HG03066 (cell line): Measurements from ENCODE around the gene MED15.

Experiments
- ATAC-seq: cut with Tn5 transposase; IDR thresholded peaks from one replicate; pipeline ENCODE4 v1.9.1; 2021; ENCODE audit warnings: low read depth; ENCODE audit not compliant: unreplicated experiment

MED15 gene

DNA sequence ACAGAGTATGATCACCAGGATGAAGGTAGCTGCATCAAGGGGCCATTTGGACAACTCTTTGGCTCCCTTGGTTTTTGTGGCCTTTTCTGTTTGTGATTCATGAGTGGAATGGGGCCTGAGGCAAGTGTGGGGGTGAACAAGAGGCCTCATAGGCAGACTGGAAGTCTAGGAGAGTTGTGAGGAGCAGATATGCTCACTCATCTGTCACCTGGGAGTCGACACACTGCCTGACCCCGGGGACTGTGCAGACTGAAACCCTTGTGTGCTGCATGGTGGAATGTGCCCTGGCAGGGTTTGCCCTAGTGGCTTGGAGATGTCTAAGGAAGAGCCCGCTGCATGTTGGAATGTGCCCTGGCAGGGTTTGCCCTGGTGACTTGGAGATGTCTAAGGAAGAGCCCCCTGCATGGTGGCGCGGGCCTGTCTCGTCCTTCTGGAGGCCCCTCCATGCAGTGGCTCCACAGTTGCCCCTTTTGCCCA lies 60.0 kb downstream of the MED15 start:
- no peak for ATAC-seq

DNA sequence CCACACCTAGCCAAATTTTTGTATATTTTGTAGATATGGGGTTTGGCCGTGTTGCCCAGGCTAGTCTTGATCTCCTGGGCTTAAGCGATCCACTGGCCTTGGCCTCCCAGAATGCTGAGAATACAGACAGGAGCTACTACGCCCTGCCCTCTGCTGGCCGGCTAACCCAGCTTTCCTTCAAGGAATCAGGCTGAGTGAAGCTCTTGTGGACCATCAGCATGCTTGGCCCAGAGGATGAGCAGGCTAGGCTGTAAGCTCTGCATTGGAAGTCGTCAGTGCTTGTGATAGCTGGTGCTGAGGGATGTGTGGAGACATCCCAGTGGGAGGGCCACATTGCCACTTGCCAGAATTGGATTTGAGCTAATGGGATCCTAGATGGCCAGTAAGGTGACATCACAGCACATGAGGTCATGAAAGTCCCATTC lies 60.6 kb downstream of the MED15 start:
- ATAC-seq, result no peak

DNA sequence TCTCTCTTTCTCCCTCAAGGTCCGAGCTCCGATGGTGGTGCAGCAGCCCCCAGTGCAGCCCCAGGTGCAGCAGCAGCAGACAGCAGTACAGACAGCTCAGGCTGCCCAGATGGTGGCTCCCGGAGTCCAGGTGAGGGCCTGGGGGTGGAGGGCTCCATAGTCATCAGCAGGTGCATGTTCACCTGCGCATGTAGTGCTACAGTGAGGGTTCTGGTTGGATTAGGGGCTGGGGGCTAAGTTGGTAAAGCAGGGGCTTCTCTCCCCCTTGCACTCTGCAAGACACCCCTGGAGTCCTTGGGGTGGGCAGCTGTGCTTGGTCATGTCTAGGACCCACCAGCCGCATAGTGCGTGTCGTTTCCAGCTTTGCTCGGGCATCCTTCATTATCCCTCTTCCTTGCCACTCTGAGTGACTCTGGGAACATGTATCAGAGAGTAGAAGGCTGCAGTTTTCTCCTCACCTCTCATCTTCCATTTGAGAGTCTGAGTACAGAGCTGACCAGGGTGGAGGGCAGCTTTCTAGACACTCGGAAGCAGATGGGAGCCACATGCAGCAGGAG lies 61.2 kb downstream of the MED15 start:
- no peak for ATAC-seq

DNA sequence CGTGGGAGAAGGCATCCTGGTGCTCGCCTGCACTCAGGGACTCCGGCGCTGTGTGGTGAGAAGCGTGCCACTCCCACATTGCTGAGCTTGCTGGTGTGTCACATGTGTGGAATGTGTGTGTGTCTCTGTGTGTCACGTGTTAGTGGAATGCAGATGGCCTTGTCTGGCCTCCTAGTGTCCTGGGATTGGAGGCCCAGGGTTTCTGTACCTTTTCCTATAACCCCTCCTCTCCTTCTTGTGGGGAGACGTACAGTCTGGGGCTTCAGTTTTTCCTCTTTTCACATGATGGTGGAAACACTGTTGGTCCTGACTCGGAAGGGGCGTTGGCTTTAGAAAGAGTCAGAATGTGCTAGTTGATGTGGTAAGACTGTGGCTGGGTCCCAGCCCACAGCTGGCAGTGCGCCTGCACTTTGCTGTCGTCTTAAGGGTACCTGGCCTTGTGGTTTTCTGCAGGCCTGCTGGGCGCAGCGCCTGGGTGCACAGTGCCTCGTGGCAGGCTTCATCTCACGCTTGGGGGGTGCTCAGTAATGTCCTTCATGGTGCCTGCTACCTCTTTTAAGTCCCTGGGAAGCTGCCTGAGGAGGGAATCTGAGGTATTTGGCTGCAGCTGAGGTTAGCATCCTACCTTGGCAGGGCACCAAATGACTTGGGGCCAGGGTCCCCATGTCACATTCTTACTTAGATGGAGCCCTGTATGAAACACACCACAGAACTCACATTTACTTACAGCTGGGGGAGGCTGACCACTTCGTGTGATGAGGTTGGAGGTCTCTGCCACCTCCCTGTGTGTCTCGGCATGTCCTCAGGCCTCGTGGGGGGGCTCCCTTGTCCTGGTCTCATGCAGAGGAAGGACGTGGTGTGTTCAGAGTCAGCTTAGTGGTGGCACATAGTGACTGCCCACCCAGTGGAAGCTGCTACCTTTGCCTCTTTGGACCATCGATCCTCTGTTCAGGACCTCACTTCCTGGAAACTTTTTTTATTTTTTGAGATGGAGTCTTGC lies 61.9 kb downstream of the MED15 start:
- no peak for ATAC-seq

DNA sequence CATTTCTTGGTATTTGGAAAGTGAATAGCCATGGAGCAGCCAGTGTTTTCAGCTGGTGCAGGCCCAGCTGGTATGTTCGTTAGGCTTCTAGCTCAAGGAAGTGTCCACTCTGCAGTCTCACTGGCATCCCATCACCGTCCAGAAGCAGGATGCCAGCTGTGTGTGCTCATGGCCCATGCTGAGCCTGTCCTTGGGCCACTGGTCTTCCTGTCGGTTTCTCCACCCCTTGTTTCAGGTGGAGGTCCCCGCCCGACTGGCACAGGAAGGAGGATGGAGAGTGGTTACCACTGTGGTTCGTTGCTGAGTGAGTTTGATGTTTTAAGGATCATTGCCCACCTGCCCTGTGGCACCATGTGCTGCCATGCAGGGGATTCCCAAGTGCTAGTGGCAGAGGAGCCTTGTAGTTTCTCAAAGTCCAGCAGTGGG lies 63.7 kb downstream of the MED15 start:
- no peak for ATAC-seq

DNA sequence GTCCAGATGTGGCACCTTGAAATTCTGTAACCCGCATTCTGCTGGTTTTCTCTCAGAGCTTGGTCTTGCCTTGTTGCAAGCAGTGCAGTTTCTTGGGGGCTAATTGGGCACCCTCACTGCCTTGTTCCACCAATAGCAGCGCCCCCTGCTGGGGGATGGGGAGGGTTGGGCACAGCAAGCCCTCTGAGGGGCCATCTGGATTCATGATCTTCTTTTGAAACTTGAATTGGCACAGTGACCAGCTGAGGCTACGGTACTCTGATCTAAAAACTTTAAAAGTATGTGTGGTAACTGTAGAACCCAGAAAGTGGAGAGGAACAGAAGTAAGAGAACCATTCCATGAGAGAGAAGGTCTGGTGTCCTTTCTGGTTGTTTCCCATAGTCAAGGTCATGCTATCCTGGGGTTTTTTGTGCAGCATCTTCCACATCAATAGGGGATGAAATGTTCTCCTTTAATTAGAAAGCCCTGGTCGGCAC lies 64.2 kb downstream of the MED15 start:
- ATAC-seq, result no peak

DNA sequence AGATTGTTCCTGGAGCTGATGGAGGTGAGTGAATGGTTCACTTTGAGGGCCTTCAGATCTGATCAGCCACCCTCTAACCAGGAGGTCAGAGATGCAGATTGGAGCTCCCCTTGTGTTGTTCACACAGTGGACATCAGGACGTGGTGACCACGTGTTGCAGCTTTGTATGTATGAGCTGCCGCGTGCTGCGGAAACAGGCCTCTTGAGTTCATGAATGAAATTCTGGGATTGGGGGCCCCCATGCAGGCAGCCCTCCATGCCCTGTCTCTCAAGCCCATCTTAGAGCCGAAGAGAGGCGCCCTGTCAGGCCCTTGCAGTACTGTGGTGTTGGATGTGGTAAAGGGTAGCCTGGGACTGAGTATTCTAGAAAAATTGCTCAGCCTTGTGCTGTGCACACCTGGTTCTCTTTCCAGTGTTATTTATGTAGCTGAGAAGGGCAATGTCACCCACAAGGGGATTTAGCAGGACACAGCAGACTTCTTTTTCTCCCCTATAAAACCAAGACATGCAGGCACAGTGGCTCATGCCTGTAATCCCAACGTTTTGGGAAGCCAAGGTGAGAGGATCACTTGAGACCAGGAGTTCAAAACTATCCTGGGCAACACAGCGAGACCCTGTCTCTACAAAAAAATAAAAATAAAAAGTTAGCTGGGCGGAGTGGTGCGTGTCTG lies 64.9 kb downstream of the MED15 start:
- no peak for ATAC-seq

DNA sequence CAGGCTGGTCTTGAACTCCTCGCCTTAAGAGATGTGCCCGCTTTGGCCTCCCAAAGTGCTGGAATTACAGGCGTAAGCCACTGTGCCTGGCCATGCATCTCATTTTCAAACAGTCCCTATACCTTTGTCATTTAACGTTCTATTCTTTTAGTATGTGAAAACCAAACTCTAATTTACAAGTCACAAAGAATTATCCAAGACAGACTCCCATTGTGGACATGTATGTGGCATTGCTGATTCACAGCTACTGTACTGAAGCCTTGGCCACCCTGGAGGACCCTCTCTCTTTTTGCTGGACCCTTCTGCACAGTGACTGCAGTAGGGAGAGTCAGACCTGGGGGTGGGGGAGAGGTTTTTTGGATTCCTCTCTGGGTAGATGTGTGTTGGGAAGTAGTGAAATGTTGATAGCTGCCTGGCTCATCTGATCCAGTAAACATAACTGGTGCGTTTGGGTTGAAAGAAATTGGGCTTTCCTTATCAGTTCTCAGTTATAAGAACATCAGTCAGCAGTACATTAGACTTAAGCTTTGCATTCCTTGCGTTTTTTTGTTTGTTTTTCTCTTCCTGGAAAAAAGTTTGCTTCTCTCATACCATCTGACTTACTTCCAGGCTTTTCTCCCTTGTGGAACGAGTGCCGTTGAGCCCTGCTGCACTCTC lies 65.9 kb downstream of the MED15 start:
- no peak for ATAC-seq

DNA sequence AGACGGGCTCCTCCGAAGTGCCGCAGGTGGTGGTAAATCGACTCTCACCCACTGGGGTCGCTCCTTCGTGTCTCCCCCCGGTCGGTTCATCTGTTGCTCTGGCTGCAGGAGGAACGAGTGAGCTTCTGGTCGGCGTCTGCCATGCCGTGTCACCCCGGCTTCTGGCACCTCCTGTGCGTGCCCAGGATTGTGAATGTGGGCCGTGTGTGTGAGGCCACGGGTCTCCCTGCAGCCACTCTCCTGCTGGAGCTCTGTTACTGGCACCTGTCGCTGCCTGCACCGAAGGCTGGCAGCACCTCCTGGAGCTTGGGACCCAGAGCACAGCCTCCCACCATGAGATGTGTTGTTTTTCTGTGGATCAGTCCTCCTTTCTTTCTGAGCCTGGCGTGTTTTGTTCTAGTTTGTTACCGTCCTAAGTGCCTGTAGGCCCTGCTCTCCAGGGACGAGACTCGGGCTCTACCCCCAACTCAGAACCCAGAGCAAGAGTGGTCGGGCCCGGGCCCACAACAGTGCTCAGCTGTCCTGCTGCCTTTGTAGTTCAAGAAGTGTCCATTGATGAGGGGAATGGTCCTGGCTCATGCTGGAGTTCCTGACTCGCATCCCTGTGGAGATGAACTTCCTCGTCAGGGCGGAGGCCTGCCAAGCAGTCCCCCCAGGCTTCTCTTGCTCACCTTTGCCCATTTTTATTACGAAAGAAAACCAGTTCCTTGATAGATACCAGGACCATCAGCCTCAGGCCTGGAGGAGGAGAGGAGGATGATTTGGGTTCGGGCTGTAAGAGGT lies 66.6 kb downstream of the MED15 start:
- no peak for ATAC-seq

DNA sequence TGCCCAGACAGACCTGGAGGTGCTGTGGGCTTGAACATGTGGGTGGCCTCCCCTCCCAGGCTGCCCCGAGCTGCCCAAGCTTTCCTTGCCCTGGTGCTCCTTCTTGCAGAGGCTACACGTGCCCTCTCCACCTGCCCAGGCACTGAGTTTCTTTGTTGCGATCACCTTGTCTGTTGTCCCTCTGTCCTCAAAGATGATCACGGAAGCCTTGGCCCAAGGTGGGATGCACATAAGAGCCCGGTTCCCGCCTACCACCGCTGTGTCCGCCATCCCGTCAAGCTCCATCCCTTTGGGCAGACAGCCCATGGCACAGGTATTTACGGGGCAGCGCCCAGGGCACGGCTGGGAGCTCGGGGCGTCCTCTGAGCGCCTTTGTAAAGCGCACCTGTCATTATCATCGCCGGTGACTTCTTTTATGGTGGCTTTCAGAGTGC lies 67.5 kb downstream of the MED15 start:
- no peak for ATAC-seq

DNA sequence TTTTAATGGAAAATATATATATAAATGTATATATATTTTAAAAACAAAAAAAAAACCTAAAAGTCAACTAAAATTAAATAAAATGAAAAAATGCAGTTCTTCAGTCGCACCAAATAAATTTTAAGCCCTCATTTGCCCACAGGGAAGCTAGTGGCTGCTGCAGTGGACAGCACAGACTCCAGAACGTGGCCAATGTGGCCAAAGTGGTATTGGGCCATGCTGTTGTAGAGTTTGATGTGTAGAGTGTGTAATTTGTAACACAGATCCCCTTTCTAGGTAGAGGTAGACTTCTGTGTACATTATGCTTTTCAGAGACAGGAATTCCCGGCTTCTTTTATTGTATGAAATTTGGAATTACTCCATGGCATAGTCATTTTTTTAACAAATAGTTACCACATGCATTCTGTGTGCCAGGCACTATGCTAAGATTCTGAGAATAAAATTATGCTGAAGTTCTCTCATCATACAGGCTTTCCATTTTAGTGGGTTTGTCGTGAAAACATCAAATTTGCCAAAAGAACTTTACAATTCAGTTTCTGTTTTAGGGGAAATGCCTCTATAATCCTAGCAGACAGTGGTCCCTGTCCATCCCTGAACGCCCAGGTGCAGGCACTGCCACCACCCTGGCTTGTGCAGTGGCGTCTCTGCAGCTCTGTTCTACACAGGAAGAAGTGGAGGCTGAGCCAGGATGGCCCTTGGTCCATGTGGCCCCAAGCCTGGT lies 68.5 kb downstream of the MED15 start:
- no peak for ATAC-seq

DNA sequence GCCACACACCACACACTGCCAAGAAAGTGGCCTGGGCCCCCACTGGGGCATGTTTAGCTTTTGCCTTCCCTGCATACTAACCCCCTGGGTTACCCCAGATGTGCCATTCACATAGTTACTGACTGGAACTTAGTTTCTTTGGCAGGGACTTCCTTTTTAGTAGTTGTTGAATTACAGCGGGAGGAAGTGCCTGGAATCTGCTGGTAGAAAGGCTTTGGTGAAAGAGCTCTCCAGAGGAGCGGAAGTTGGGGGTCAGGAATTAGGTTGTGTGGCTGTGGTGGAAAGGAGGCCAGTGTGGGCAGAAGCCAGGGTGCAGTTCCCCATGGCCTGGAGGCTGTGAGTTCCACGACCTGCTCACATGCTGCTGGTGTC lies 69.0 kb downstream of the MED15 start:
- ATAC-seq, result no peak

DNA sequence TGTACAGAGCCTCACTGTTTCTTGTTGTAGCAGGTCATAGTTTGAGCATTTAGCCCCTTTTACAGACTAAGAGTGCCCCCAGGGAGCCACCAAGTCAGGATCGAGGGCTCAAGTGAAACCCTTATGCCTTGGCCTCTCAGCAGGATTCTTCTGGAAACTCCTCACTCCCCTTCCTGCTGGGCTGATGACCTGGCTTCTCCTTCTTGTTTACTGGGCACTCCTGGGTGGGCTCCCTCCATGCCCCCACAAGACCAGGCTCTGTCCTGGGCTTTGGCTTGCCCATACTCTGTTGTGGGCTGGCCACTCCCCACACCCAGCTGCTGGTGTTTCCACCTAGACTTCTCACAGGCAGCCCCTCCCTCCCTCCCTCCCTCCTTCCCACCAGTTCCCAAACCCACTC lies 69.6 kb downstream of the MED15 start:
- no peak for ATAC-seq

DNA sequence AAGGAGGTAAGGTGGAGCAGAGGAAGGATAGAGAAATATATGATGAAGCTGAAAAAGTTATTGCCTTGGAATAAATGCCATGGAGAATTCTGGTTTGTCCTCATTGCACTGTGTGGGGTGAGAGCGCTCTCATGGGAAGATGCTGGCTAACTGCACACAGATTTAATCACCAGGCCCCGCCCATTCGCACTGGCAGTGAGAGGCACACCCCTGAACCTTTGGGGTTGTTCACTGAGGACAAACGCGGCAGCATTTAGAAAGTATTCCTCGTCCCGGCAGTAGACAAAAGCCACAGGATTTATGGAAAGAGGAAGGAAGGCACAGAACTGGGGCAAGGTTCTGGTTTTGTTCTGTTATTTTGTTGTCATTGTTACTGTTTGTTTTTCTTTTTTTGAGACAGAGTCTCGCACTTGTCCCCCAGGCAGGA lies 70.2 kb downstream of the MED15 start:
- no peak for ATAC-seq

DNA sequence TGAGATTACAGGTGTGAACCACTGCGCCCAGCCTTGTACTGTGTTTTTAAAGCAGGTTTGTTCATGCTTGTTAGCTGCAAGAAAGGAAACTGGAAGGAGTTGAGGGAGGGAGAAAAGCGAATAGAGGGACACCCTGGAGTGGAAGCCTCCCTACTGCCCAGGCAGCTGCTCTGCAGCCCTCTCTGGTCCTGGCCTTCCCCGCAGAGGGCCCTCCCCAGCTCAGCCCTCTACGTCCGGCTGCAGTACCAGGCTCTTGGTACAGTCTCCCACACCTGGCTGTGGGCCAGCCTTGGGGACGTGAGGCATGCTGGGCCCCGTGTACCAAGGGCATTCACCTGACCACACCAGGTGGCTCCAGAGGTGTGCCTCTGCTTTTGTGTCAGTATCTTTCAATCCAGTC lies 70.8 kb downstream of the MED15 start:
- ATAC-seq, result no peak

DNA sequence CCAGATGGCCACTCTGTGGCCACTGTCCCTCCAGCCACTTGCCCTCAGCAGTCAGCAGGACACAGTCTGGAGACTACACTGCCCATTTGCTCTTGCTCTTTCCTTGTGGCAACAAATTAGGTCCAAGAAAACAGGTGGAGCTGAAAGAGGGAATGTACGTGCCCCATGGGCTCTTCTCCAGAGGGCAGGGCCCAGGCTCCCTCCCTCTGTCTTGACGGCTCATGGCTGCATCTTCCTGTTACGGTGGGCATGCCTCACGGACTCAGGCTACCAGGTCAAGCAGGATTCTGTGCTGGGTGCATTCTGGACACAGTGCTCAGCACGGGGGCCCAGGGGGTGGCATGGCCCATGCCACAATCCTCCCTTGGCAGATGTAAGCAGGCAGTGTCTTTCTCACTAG lies 71.3 kb downstream of the MED15 start:
- ATAC-seq, result no peak

DNA sequence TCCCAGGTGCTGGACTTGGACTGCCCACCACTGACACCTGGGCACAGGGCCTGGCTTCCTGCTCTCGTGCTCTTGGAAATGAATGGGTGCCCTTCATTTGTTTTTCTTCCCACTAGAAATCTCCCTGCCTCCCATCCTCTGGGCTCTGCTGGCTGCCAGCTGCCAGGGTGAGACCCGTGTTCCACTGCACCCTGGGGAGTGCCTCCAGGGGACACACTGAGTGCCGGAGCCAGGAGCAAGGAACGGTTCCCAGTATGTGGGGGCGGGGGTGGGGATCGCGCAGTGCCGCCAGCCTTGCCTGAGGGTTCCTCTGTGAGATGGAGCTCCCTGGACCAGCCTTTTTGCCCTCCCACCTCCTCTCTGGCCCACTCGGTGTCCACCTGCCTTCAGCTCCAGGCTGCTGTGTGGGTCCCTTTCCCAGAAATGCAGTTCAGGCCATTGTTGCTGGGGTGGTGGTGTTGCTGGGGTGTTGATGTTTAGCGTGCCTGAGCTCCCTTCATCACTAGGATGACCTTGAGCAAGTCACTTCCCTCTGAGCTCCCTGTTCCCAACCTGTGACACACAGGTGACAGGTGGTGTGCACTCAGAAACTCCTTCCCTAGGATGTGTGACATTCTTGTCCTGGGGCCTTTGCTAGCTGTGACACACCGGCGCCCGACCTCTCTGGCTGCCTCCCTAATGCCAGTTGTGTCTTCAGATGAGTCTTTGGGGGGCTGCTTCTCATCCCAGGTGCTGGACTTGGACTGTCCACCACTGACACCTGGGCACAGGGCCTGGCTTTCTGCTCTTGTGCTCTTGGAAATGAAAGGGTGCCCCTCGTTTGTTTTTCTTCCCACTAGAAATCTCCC lies 72.1 kb downstream of the MED15 start:
- no peak for ATAC-seq

DNA sequence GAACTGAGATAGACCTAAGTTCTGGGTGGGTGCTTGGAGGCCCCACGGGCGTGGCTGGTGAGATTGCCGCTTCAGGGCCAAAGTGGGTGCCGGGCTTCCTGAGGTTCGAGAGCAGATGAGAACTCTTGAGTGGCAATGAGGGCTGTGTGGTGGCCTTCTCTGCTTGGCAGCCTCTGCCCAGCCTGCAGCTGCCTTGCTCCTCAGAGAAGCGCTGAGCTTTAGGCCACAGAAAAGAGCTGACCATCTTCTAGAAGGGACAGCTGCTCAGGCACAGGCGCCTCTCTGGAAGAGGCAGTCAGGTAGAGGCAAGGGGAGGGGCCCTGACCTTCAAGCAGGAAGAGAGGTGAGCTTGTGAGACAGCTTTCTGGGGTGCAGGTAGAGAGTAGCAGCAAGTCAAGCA lies 72.8 kb downstream of the MED15 start:
- ATAC-seq, result no peak
